Endothelial cell (in vitro differentiated cells): ENCODE data around the gene DNAH10. TPM values are rescaled to one million over a fixed set of nuclear protein-coding genes. Genes with fewer than 3 reads are reported as not detected.
A peak's percentile ranks its signal among the peaks of the same experiment; 100 is the strongest.

Source experiments
- DNase-seq: peaks from one replicate; pipeline ENCODE4 v3.0.0; 2021; ENCODE audit warnings: low spot score
- H3K27ac Mint-ChIP-seq: one replicate; pipeline ENCODE4 v1.8.0; 2021; ENCODE audit warnings: mixed read lengths, inconsistent platforms; ENCODE audit not compliant: unreplicated experiment
- H3K27me3 Mint-ChIP-seq: one replicate; pipeline ENCODE4 v1.8.0; 2021; ENCODE audit warnings: mild to moderate bottlenecking, moderate library complexity, mixed read lengths, inconsistent platforms; ENCODE audit not compliant: unreplicated experiment
- H3K36me3 Mint-ChIP-seq: one replicate; pipeline ENCODE4 v1.8.0; 2021; ENCODE audit warnings: mild to moderate bottlenecking, low read depth, mixed read lengths, inconsistent platforms; ENCODE audit not compliant: unreplicated experiment
- H3K4me1 Mint-ChIP-seq: one replicate; pipeline ENCODE4 v1.8.0; 2021; ENCODE audit warnings: mild to moderate bottlenecking, mixed read lengths, inconsistent platforms; ENCODE audit not compliant: unreplicated experiment
- H3K4me3 Mint-ChIP-seq: one replicate; pipeline ENCODE4 v1.8.0; 2021; ENCODE audit warnings: mild to moderate bottlenecking, mixed read lengths, inconsistent platforms; ENCODE audit not compliant: unreplicated experiment
- H3K9me3 Mint-ChIP-seq: one replicate; pipeline ENCODE4 v1.8.0; 2021; ENCODE audit warnings: mixed read lengths, inconsistent platforms; ENCODE audit not compliant: unreplicated experiment
- total RNA-seq: library from RNA; stranded (reverse); fragmentation: NEBNext Ultra II Directional; extraction: Animal tissue kit (Norgen Biotek cat#: 25700); gene quantifications from one replicate; pipeline ENCODE4 v1.2.1, GENCODE V29; 2021; ENCODE audit not compliant: unreplicated experiment
- TF ChIP-seq, protein P1 (sequence below): fragments of 200-600 bp; sonication (generic); IDR thresholded peaks from one replicate; pipeline ENCODE4 v1.5.0; 2021; ENCODE audit warnings: antibody characterized with exemption; ENCODE audit not compliant: unreplicated experiment

The DNAH10 gene
- total RNA-seq, 1 donor from 2014 or later: 1.2 TPM

DNA sequence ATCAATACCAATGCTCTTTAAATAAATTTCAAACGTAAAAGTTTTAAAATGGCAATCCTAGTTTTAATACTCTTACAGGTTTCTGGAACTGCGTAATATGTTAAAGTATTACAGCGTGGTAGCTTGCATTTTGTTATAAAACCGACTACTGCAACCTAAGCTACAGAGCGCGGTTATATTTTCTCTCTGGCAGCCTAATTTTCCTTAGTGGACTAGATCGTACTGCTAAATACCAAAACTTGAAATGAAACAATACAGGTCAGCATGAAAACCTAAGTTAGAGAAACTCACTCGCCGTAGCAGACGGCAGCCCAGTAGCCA lies 209.3 kb downstream of the DNAH10 start:
- TF ChIP-seq, protein P1, sequence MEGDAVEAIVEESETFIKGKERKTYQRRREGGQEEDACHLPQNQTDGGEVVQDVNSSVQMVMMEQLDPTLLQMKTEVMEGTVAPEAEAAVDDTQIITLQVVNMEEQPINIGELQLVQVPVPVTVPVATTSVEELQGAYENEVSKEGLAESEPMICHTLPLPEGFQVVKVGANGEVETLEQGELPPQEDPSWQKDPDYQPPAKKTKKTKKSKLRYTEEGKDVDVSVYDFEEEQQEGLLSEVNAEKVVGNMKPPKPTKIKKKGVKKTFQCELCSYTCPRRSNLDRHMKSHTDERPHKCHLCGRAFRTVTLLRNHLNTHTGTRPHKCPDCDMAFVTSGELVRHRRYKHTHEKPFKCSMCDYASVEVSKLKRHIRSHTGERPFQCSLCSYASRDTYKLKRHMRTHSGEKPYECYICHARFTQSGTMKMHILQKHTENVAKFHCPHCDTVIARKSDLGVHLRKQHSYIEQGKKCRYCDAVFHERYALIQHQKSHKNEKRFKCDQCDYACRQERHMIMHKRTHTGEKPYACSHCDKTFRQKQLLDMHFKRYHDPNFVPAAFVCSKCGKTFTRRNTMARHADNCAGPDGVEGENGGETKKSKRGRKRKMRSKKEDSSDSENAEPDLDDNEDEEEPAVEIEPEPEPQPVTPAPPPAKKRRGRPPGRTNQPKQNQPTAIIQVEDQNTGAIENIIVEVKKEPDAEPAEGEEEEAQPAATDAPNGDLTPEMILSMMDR: no peak
- Mint-ChIP-seq H3K27ac (peak overlapping the region; percentile 86), H3K4me1 (peaks cover 24% of the 10 kb centered on the region), H3K9me3 (no peaks in the 10 kb centered on the region), H3K36me3 (peaks cover 22% of the 10 kb centered on the region), H3K4me3 (peak overlapping the region; percentile 98), H3K27me3 (peaks cover 10% of the 10 kb centered on the region)
- DNase-seq: no peak

GRCh38 chr12:123971770-123972456 lies 209.8 kb downstream of the DNAH10 start:
- TF ChIP-seq, protein P1: no peak
- Mint-ChIP-seq H3K9me3 (no peaks in the 10 kb centered on the region), H3K36me3 (peaks cover 24% of the 10 kb centered on the region), H3K4me3 (peak overlapping the region; percentile 98), H3K27ac (peak overlapping the region; percentile 86), H3K27me3 (peaks cover 10% of the 10 kb centered on the region), H3K4me1 (peaks cover 26% of the 10 kb centered on the region)
- peak; percentile 27 for DNase-seq

GRCh38 chr12:123972457-123973401 lies 210.6 kb downstream of the DNAH10 start, which contains the start of the genes CCDC92 and ZNF664:
CCDC92 (minus strand) TSS chr12:123972831; CDS start chr12:123944305, 28,526 bp downstream.
ZNF664 (plus strand) TSS chr12:123973215; CDS start chr12:124012145, 38,930 bp downstream.
- TF ChIP-seq, protein P1: no peak
- peak within 1 kb of the TSS; percentile 98 for H3K4me3 Mint-ChIP-seq
- peak; percentile 98 for DNase-seq
- H3K27me3 Mint-ChIP-seq: peaks cover 10% of the 10 kb centered on the region
- H3K4me1 Mint-ChIP-seq: peaks cover 26% of the 10 kb centered on the region
- peak within 1 kb of the TSS; percentile 96 for H3K27ac Mint-ChIP-seq
- H3K9me3 Mint-ChIP-seq: no peaks in the 10 kb centered on the region
- H3K36me3 Mint-ChIP-seq: peaks cover 18% of the 10 kb centered on the region

GRCh38 chr12:123973552-123974341 lies 211.6 kb downstream of the DNAH10 start:
- H3K4me3 Mint-ChIP-seq: peak overlapping the region; percentile 97
- TF ChIP-seq, protein P1: no peak
- H3K36me3 Mint-ChIP-seq: peaks cover 18% of the 10 kb centered on the region
- H3K4me1 Mint-ChIP-seq: peaks cover 26% of the 10 kb centered on the region
- H3K27ac Mint-ChIP-seq: peak overlapping the region; percentile 96
- DNase-seq: peak; percentile 56
- no peaks in the 10 kb centered on the region for H3K9me3 Mint-ChIP-seq
- H3K27me3 Mint-ChIP-seq: peaks cover 10% of the 10 kb centered on the region
